ENCODE measurements around the gene GSAP. TPM values are rescaled to one million over a fixed set of nuclear protein-coding genes. Genes with fewer than 3 reads are reported as not detected.

GSAP gene
- polyA plus RNA-seq, 1 of the 3 experiments (the other 2 are of a cell fraction), result 5.9 TPM

- Histone ChIP-seq H4K20me1 (ENCODE audit: insufficient read depth) (no peaks in the 10 kb centered on the region), H2AFZ (ENCODE audit: low read depth) (no peak overlapping the region), H3K79me2 (ENCODE audit: insufficient read depth) (no peaks in the 10 kb centered on the region), H3K9me2 (no peaks in the 10 kb centered on the region), H3F3A (replicated peaks; ENCODE audit: insufficient read depth) (no peaks in the 10 kb centered on the region), H3K4me3 (ENCODE audit: low read depth in 2 of 2, low read length in 1 of 2) (no peak overlapping the region), H3K27ac (ENCODE audit: low read depth in 2 of 2, low read length in 1 of 2) (no peak overlapping the region), H3K27me3 (ENCODE audit: insufficient read depth) (no peaks in the 10 kb centered on the region), H3K4me2 (no peak overlapping the region), H3K36me3 (replicated peaks in 1 of 2; ENCODE audit: control insufficient read depth in 1 of 2, insufficient read depth in 2 of 2, low read length in 1 of 2) (no peaks in the 10 kb centered on the region), H3K9me3 (no peaks in the 10 kb centered on the region), H3K9ac (no peak overlapping the region), H3K4me1 (ENCODE audit: control insufficient read depth in 1 of 2, insufficient read depth in 2 of 2, low read depth in 1 of 2, low read length in 1 of 2) (peaks cover 0 to 3% of the 10 kb centered on the region in 2 experiments; a peak in 1 of 4 replicates)
- 85% methylated on average over 7 of the region's 7 CpGs for WGBS (ENCODE audit: low lambda C conversion rate)
- no peak for DNase-seq
- ChIA-PET POLR2A (interaction anchor here (0.6 kb wide), 1 partner anchor 263 kb away, joined by 4 read pairs; no protein-coding TSS in a partner anchor), CTCF (no interaction called here)
- no peak for TF ChIP-seq REST (IDR thresholded peaks at IDR 0.05; ENCODE audit: low read depth, low read length)
- TF ChIP-seq MXI1 (IDR thresholded peaks at IDR 0.05; ENCODE audit: low read depth, low read length), result 0 out of 2 replicates have a peak, but pooled peaks have one; percentile 16
Measured at GRCh38 chr7:77386165-77386822, 29.9 kb downstream of the GSAP start.

GRCh38 chr7:77383333-77383740, 32.8 kb downstream of the GSAP start:
- Histone ChIP-seq H3K9ac (no peak overlapping the region), H4K20me1 (ENCODE audit: insufficient read depth) (no peaks in the 10 kb centered on the region), H3K27me3 (ENCODE audit: insufficient read depth) (no peaks in the 10 kb centered on the region), H3K36me3 (replicated peaks in 1 of 2; ENCODE audit: control insufficient read depth in 1 of 2, insufficient read depth in 2 of 2, low read length in 1 of 2) (peaks cover 0 to 2% of the 10 kb centered on the region in 2 experiments), H3K9me3 (no peaks in the 10 kb centered on the region), H3F3A (replicated peaks; ENCODE audit: insufficient read depth) (no peaks in the 10 kb centered on the region), H2AFZ (ENCODE audit: low read depth) (no peak overlapping the region), H3K4me3 (ENCODE audit: low read depth in 2 of 2, low read length in 1 of 2) (no peak overlapping the region), H3K79me2 (ENCODE audit: insufficient read depth) (no peaks in the 10 kb centered on the region), H3K9me2 (no peaks in the 10 kb centered on the region), H3K4me2 (no peak overlapping the region), H3K27ac (ENCODE audit: low read depth in 2 of 2, low read length in 1 of 2) (no peak overlapping the region), H3K4me1 (ENCODE audit: control insufficient read depth in 1 of 2, insufficient read depth in 2 of 2, low read depth in 1 of 2, low read length in 1 of 2) (peaks cover 0 to 3% of the 10 kb centered on the region in 2 experiments; a peak in 1 of 4 replicates)
- 78% methylated on average over 6 of the region's 6 CpGs for WGBS (ENCODE audit: low lambda C conversion rate)
- ChIA-PET POLR2A (no interaction called here), CTCF (interaction anchor here (1.4 kb wide), 1 partner anchor 13 kb away, joined by 4 read pairs; no protein-coding TSS in a partner anchor)
- no peak for DNase-seq
- no peak for TF ChIP-seq GABPA (IDR thresholded peaks at IDR 0.05; ENCODE audit: low read depth)
- no peak for TF ChIP-seq CHD2 (IDR thresholded peaks at IDR 0.05; ENCODE audit: low read length, partially characterized antibody)
- no peak for TF ChIP-seq EZH2phosphoT487 (IDR thresholded peaks at IDR 0.05; ENCODE audit: borderline replicate concordance, low read depth)
- TF ChIP-seq NFIC (IDR thresholded peaks at IDR 0.05; ENCODE audit: borderline replicate concordance), result no peak
- no peak for TF ChIP-seq REST (IDR thresholded peaks at IDR 0.05; ENCODE audit: low read depth, low read length)
- no peak for TF ChIP-seq FOXM1 (IDR thresholded peaks at IDR 0.05; ENCODE audit: low read depth)
- TF ChIP-seq NRF1 (IDR thresholded peaks at IDR 0.05; ENCODE audit: low read depth, low read length), result no peak
- no peak for TF ChIP-seq USF1 (IDR thresholded peaks at IDR 0.05; ENCODE audit: borderline replicate concordance, low read depth)
- no peak for TF ChIP-seq RCOR1 (IDR thresholded peaks at IDR 0.05; ENCODE audit: low read length)
- TF ChIP-seq MXI1 (IDR thresholded peaks at IDR 0.05; ENCODE audit: low read depth, low read length), result no peak
- no peak for TF ChIP-seq MEF2A (IDR thresholded peaks at IDR 0.05; ENCODE audit: borderline replicate concordance, low read depth)
- TF ChIP-seq TEAD4 (IDR thresholded peaks at IDR 0.05; ENCODE audit: borderline replicate concordance, insufficient read depth), result no peak
- no peak for TF ChIP-seq MAX (IDR thresholded peaks at IDR 0.05; ENCODE audit: low read depth)
- TF ChIP-seq RXRA (IDR thresholded peaks at IDR 0.05; ENCODE audit: borderline replicate concordance, low read depth), result no peak
- TF ChIP-seq POLR2AphosphoS5 (IDR thresholded peaks at IDR 0.05; ENCODE audit: low read depth, low read length), result no peak
- TF ChIP-seq TAF1 (IDR thresholded peaks at IDR 0.05; ENCODE audit: borderline replicate concordance, low read depth, low read length), result no peak
- no peak for TF ChIP-seq FOXJ3 (CRISPR knock-in tag; IDR thresholded peaks at IDR 0.05)
- no peak for TF ChIP-seq RFX5 (IDR thresholded peaks at IDR 0.05; ENCODE audit: low read length)
